Bronchial epithelial cell (primary cell): ENCODE data around the gene GALNT13. TPM values are rescaled to one million over a fixed set of nuclear protein-coding genes. Genes with fewer than 3 reads are reported as not detected.

ENCODE experiments used
- DNase-seq: peaks from one replicate; pipeline ENCODE4 v3.0.0-alpha.2; 2010; ENCODE audit warnings: low read depth
- FAIRE-seq: peaks from 2 replicates; lab custom pipeline; 2011; peaks lifted over from hg19 to GRCh38; lab: Jason Lieb, UNC
- H3K27me3 ChIP-seq: 2 replicates; pipeline ENCODE4 v1.5.1; 2011; ENCODE audit warnings: low read length; ENCODE audit not compliant: control insufficient read depth, insufficient read depth
- H3K36me3 ChIP-seq: 2 replicates; pipeline ENCODE4 v1.5.1; 2011; ENCODE audit warnings: low read length; ENCODE audit not compliant: control insufficient read depth, insufficient read depth
- H3K4me3 ChIP-seq: 2 replicates; pipeline ENCODE4 v1.5.1; 2011; ENCODE audit warnings: mild to moderate bottlenecking, low read depth, low read length, control low read depth
- total RNA-seq: library from RNA; depleted of rRNA; stranded (reverse); fragments of >200 nt; gene quantifications from 2 replicates; pipeline ENCODE4 v1.2.1, GENCODE V29; 2014
- TF ChIP-seq, protein P1 (sequence below): IDR thresholded peaks from 2 replicates; pipeline ENCODE4 v1.5.1; 2011; ENCODE audit warnings: mild to moderate bottlenecking, moderate library complexity, low read length, control low read depth, inconsistent platforms; ENCODE audit not compliant: insufficient read depth, severe bottlenecking

Gene GALNT13
- total RNA-seq, 1 donor from 2014 or later: 1.3 TPM

DNA sequence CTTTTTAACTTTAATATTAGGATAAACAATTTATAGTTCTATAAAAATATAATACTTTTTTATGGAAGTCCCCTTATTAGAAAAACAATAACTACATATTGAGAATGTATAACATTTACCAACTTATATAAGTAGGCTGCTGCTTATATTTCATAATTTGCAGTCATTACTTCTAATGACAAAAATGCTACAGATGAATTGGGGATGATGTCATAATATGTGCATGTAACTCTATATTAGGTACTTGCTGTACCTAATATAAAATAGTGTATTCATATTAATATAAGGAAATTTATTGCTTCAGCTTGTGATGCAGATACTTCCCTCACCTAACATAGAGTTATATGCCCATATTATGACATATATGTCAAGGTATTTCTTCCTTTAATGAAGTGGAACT is 100.7 kb downstream of the GALNT13 start:
- Histone ChIP-seq H3K4me3 (no peak overlapping the region), H3K36me3 (no peaks in the 10 kb centered on the region), H3K27me3 (no peaks in the 10 kb centered on the region)
- FAIRE-seq (no peak), DNase-seq (no peak)
- TF ChIP-seq, protein P1, sequence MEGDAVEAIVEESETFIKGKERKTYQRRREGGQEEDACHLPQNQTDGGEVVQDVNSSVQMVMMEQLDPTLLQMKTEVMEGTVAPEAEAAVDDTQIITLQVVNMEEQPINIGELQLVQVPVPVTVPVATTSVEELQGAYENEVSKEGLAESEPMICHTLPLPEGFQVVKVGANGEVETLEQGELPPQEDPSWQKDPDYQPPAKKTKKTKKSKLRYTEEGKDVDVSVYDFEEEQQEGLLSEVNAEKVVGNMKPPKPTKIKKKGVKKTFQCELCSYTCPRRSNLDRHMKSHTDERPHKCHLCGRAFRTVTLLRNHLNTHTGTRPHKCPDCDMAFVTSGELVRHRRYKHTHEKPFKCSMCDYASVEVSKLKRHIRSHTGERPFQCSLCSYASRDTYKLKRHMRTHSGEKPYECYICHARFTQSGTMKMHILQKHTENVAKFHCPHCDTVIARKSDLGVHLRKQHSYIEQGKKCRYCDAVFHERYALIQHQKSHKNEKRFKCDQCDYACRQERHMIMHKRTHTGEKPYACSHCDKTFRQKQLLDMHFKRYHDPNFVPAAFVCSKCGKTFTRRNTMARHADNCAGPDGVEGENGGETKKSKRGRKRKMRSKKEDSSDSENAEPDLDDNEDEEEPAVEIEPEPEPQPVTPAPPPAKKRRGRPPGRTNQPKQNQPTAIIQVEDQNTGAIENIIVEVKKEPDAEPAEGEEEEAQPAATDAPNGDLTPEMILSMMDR: no peak

DNA sequence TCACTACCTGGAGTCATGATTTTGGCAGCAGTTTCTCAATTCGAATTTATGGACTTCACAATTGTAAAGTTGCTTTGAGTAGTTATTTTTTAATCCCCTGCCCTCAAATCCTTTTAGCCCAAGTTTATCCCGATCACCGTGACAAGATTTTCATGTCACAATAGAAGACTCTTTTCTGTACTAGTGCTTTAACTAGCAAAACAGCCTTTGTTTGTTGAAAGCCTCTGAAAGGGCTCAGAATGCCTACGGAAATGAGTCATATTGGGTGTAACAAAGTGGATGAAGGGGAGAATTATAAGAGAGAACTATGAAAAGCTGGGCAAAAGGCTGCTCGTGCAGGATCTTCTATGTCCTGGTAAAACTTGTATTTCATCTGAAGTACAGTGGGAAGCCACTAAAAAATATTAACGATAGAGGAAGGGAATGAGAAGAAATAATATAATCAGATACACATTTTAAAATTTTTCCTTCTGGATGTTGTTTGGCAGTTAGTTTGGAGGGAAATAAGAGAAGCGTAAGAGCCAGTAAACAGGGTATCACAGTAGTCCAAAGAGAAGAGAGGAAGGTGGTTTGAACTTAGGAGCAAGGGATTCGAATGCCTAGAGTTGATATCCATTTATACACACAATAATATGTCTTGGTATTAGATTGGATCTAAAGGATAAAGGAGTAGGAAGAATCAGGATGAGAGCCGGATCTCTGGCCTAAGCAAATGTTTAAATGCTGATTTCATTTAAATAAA is 114.9 kb downstream of the GALNT13 start:
- Histone ChIP-seq H3K36me3 (no peaks in the 10 kb centered on the region), H3K27me3 (no peaks in the 10 kb centered on the region), H3K4me3 (no peak overlapping the region)
- peak; percentile 39 for DNase-seq
- TF ChIP-seq, protein P1: no peak
- FAIRE-seq: no peak

DNA sequence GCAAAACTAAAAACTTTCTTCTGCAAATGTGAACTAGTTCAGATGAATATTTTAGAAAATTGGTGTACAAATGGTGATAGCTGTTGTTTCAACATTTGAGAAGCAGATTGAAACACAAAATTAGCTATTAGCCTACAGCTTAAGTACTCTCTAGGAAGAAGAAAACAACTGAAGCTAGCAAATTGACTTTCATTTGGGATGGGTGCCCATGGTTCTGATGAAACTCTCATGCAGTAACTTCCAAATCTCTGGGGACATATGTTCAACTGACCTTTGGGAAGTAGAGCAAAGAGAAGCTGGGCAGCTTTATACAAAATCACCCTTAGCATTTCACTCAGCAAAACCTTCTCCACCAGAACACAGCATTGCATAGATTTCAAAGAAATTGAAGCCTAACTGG is 119.0 kb downstream of the GALNT13 start:
- H3K36me3 ChIP-seq: no peaks in the 10 kb centered on the region
- H3K27me3 ChIP-seq: no peaks in the 10 kb centered on the region
- TF ChIP-seq, protein P1: no peak
- H3K4me3 ChIP-seq: no peak overlapping the region
- DNase-seq (no peak), FAIRE-seq (no peak)

DNA sequence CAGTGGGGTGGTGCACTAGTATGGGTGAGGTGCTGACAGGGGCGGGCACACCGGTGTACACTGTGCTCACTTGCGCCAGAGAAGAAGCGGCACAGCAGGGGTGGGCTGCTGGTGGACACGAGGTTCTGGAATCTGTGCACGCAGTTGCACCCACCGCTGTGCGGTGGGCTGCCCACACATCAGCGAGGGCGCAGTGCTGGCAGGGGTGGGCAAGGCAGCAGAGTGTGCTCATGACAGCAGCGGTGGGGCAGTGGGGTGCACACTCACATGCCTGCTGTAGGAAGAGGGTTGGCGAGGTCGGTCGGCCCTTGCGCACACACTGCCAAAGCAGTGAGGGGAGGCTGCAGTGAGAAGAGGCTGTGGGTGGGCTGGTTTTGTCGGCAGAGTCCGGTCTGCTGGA is 141.8 kb downstream of the GALNT13 start:
- no peak for FAIRE-seq
- Histone ChIP-seq H3K4me3 (no peak overlapping the region), H3K27me3 (no peaks in the 10 kb centered on the region), H3K36me3 (no peaks in the 10 kb centered on the region)
- no peak for DNase-seq
- TF ChIP-seq, protein P1: no peak

DNA sequence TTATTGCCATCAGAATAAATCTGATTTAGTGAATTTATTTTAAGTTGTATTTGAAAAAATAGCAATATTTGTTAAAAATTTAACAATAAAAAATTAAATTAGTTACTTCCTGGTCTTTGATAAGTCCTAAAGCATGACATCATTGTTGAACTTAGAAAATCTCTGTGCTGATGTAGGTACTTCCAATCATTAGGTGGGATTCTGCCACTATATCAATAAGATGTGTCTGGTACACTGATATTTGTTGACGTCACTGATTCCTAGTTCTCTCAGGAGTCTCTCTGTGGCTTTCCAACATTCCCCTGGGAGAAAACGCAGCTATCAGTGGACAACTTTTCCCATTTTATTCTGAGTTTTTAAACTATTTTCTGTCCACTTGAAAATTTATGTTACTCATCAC is 143.5 kb downstream of the GALNT13 start:
- no peak overlapping the region for H3K4me3 ChIP-seq
- no peaks in the 10 kb centered on the region for H3K36me3 ChIP-seq
- DNase-seq (no peak), FAIRE-seq (no peak)
- TF ChIP-seq, protein P1: no peak
- H3K27me3 ChIP-seq: no peaks in the 10 kb centered on the region

DNA sequence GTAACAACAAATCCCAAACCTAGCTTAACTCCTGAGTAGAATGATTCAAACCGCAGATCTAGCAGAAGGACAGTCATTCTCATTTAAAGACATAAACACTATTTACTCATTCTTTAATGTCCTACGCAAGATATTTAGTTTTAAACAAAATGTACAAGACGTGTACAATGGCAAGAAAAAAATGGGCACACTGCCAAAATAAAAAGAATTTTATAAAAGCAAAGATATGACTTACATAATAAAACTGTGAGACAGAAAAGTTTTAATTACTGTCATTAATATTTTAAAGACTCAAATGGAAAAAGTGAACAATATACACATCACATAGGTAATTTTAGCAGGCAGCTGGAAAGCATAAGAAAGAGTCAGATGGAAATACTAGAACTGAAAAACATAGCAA is 157.8 kb downstream of the GALNT13 start:
- no peak for FAIRE-seq
- Histone ChIP-seq H3K36me3 (no peaks in the 10 kb centered on the region), H3K27me3 (no peaks in the 10 kb centered on the region), H3K4me3 (no peak overlapping the region)
- DNase-seq: no peak
- TF ChIP-seq, protein P1: no peak
